ENCODE measurements around the gene MAPK4.

DNA sequence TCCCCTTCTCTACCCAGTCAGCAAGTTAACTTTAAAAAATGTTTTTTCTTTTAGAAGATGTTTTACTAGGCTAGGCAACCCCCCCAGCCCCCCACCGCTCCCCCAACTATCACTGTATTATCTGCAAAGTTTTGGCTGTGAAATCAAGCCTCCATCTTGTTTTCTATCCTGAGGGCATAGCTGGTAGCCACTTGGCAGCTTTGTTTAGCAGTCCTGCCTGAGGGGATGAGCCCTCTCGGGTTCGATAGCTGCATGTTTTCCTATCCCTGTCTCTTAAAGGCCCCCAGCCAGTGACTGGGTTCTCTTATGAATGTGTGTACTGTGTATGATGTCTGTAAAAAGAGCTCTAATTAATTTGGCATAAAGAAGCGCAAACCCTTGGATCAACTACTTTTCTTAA lies 216.5 kb downstream of the MAPK4 start:
- TF ChIP-seq, protein P1, sequence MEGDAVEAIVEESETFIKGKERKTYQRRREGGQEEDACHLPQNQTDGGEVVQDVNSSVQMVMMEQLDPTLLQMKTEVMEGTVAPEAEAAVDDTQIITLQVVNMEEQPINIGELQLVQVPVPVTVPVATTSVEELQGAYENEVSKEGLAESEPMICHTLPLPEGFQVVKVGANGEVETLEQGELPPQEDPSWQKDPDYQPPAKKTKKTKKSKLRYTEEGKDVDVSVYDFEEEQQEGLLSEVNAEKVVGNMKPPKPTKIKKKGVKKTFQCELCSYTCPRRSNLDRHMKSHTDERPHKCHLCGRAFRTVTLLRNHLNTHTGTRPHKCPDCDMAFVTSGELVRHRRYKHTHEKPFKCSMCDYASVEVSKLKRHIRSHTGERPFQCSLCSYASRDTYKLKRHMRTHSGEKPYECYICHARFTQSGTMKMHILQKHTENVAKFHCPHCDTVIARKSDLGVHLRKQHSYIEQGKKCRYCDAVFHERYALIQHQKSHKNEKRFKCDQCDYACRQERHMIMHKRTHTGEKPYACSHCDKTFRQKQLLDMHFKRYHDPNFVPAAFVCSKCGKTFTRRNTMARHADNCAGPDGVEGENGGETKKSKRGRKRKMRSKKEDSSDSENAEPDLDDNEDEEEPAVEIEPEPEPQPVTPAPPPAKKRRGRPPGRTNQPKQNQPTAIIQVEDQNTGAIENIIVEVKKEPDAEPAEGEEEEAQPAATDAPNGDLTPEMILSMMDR (conservative IDR thresholded peaks at IDR 0.05; ENCODE audit: low read length), result no peak
- TF ChIP-seq EZH2phosphoT487 (IDR thresholded peaks at IDR 0.05; ENCODE audit: borderline replicate concordance), result no peak
